ENCODE results near the gene NGFR.

GRCh38 chr17:49494399-49494985 lies 601 bp upstream of the NGFR start:
- TF ChIP-seq CTCF (IDR thresholded peaks at IDR 0.05 in 2 of 3, conservative IDR thresholded peaks at IDR 0.05 in 1 of 3; ENCODE audit: insufficient read depth in 2 of 3, low read depth in 1 of 3, low read length in 3 of 3) = no peak
- TF ChIP-seq MTA1 (IDR thresholded peaks at IDR 0.05; ENCODE audit: borderline replicate concordance) = no peak
- TF ChIP-seq CEBPZ (IDR thresholded peaks at IDR 0.05; ENCODE audit: borderline replicate concordance, low read depth, low read length) = no peak
- no peak for TF ChIP-seq HNRNPH1 (optimal IDR thresholded peaks at IDR 0.05; ENCODE audit: low read depth, low read length)
- TF ChIP-seq NFYB (IDR thresholded peaks at IDR 0.05; ENCODE audit: extremely low read depth, insufficient read length) = no peak
